Measurements from ENCODE around the gene OR11A1.

Gene OR11A1

DNA sequence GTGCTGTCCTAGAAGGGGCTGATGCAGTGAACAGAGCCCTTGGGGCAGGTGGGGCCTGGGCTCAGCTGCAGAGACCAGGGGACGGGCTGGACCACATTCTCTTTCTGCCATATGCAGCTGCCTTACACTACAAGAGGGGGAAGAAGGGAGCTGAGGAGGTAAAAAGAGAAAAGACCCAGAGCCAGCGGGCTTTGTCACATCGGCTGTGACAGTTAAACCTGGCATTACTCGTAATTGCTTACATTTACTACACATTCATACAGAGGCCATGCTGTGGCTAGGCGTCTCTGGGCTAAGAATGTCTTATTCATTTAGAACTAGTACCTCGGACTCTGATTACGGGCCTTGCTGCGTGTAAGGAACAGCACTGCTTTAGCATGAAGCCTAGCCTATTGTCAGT lies 43.7 kb upstream of the OR11A1 start:
- TF ChIP-seq CTCF (IDR thresholded peaks at IDR 0.05): no peak
- no peak for TF ChIP-seq ZFX (IDR thresholded peaks at IDR 0.05; ENCODE audit: borderline replicate concordance)
- no peak overlapping the region for H3K27ac ChIP-seq

DNA sequence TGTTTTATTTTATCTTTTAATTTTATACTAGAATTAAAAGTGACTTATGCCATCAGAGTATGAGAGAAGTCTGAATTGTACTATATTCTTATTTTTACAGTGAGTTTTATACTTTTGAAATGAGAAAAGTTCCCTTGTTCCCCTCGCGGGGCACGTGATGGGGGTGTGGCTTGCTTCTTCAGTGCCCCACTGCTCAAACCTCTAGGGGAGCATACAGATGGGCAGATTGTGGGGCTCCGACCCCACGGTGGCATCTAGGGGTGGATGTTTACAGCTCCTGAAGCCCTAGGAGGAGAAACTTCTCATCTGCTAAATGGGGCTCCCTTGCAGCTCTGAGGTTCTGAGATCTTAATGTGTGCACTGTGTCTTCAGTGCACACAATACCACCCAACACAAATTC lies 42.8 kb upstream of the OR11A1 start:
- no peak for TF ChIP-seq CTCF (IDR thresholded peaks at IDR 0.05)
- TF ChIP-seq ZFX (IDR thresholded peaks at IDR 0.05; ENCODE audit: borderline replicate concordance): no peak
- H3K27ac ChIP-seq: no peak overlapping the region

GRCh38 chr6:29496961-29497360 lies 40.1 kb upstream of the OR11A1 start:
- no peak overlapping the region for H3K27ac ChIP-seq
- no peak for TF ChIP-seq ZFX (IDR thresholded peaks at IDR 0.05; ENCODE audit: borderline replicate concordance)
- no peak for TF ChIP-seq CTCF (IDR thresholded peaks at IDR 0.05)

DNA sequence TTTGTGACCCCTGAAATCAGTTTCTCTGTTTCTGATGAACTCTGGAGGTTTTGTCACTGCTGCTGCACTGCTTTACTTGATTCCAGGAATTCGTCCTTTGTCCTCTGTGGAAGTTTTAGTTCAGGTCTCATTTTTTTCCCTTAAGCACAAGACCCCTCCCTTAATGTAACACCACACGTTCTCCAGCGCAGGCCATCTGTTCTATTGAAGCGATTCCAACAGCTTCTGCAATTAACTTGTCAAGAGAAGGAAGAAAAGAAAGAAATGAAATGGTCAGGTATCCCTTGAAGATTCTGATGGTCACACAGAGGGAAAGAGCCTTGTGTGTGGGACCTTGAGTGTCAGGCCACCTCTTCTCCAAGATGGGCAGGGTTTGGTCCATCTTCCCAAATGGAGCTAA lies 38.7 kb upstream of the OR11A1 start:
- no peak overlapping the region for H3K27ac ChIP-seq
- TF ChIP-seq ZFX (IDR thresholded peaks at IDR 0.05; ENCODE audit: borderline replicate concordance): no peak
- TF ChIP-seq CTCF (IDR thresholded peaks at IDR 0.05): no peak

DNA sequence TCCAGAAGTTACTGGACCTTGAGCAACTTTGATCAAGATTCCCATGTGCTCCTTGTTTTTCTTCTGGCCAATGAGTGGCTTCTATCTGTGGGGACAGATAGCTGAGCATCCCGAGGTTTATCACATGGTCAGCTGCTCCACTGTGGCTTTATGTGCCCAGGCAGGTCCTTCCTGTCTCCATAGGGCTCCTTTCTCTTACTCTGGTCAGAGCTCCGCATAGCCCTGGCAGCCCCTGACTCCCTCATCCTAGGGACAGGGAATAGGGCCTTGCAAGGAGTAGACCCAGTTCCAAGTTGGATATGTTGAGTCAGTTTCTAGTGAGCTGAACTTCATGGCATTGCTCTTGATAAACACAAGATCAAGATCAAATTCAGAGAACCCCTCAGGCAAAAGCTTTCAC lies 37.3 kb upstream of the OR11A1 start:
- no peak overlapping the region for H3K27ac ChIP-seq
- TF ChIP-seq CTCF (IDR thresholded peaks at IDR 0.05) (no peak), ZFX (IDR thresholded peaks at IDR 0.05; ENCODE audit: borderline replicate concordance) (no peak)

DNA sequence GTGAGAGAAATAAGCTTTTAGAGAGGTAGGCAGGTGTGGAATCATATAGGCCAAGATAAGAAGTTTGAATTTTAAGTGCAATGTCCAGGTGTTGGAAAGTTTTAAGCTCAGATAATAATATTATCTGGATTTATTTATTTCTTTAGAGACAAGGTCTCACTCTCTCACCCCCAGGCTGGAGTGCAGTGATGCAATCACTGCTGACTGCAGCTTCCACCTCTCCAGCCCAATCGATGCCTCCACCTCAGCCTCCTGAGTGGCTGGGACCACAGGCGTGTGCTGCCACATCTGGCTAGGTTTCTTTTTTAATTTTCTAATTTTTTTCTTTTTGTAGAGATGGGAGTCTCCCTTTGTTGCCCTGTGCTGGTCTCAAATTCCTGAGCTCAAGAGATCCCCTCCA lies 36.4 kb upstream of the OR11A1 start:
- H3K27ac ChIP-seq: no peak overlapping the region
- TF ChIP-seq CTCF (IDR thresholded peaks at IDR 0.05) (no peak), ZFX (IDR thresholded peaks at IDR 0.05; ENCODE audit: borderline replicate concordance) (no peak)

- TF ChIP-seq CTCF (IDR thresholded peaks at IDR 0.05) (no peak), ZFX (IDR thresholded peaks at IDR 0.05; ENCODE audit: borderline replicate concordance) (no peak)
- no peak overlapping the region for H3K27ac ChIP-seq
Observed at GRCh38 chr6:29491574-29491973, 34.7 kb upstream of the OR11A1 start.
